Measurements from ENCODE around the gene LRP1B.

LRP1B gene

DNA sequence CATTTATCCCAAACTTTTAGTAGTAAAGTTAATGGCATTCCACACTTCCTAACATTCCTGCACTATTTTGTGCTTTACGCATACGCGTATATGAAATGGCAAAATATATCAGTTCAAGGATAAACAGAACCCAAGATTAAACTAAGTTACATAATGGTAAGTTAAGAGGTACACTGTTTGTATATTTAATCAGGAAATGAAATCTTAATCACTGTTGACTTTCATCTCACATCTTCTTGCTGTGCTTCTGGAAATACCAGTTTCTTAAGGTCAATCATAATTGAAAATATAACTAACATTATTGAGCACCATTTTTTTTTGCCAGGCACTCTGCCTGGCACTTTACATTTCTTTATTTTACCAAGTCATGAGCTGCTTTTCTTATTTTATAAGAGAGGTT, 565.2 kb downstream of the LRP1B start:
- Histone ChIP-seq H3K9me3 (ENCODE audit: insufficient read depth, low read length) (no peaks in the 10 kb centered on the region), H3K9ac (ENCODE audit: insufficient read length, low read depth) (no peak overlapping the region), H3K27me3 (ENCODE audit: insufficient read depth, insufficient read length) (no peaks in the 10 kb centered on the region), H3K4me1 (ENCODE audit: insufficient read depth, insufficient read length) (peaks cover 3% of the 10 kb centered on the region), H3K4me3 (ENCODE audit: insufficient read length, low read depth) (no peak overlapping the region), H3K36me3 (ENCODE audit: insufficient read depth, insufficient read length, low read length) (no peaks in the 10 kb centered on the region)
- no peak for DNase-seq (ENCODE audit: low read depth, low spot score)
- TF ChIP-seq YY1 (IDR thresholded peaks at IDR 0.05; ENCODE audit: insufficient read depth, insufficient read length) (no peak), SUZ12 (IDR thresholded peaks at IDR 0.05; ENCODE audit: extremely low read depth, insufficient read depth, insufficient read length) (no peak), ZNF274 (IDR thresholded peaks at IDR 0.05; ENCODE audit: low read depth, low read length) (no peak)

- Histone ChIP-seq H3K9me3 (ENCODE audit: insufficient read depth, low read length) (no peaks in the 10 kb centered on the region), H3K27me3 (ENCODE audit: insufficient read depth, insufficient read length) (no peaks in the 10 kb centered on the region), H3K9ac (ENCODE audit: insufficient read length, low read depth) (no peak overlapping the region), H3K36me3 (ENCODE audit: insufficient read depth, insufficient read length, low read length) (no peaks in the 10 kb centered on the region), H3K4me1 (ENCODE audit: insufficient read depth, insufficient read length) (no peaks in the 10 kb centered on the region), H3K4me3 (ENCODE audit: insufficient read length, low read depth) (no peak overlapping the region)
- DNase-seq (ENCODE audit: low read depth, low spot score): no peak
- no peak for TF ChIP-seq SUZ12 (IDR thresholded peaks at IDR 0.05; ENCODE audit: extremely low read depth, insufficient read depth, insufficient read length)
- TF ChIP-seq ZNF274 (IDR thresholded peaks at IDR 0.05; ENCODE audit: low read depth, low read length): no peak
- no peak for TF ChIP-seq YY1 (IDR thresholded peaks at IDR 0.05; ENCODE audit: insufficient read depth, insufficient read length)
Measured at GRCh38 chr2:141560723-141561122, 570.1 kb downstream of the LRP1B start.

GRCh38 chr2:141557329-141558095, 573.3 kb downstream of the LRP1B start:
- TF ChIP-seq YY1 (IDR thresholded peaks at IDR 0.05; ENCODE audit: insufficient read depth, insufficient read length): no peak
- no peak for TF ChIP-seq SUZ12 (IDR thresholded peaks at IDR 0.05; ENCODE audit: extremely low read depth, insufficient read depth, insufficient read length)
- TF ChIP-seq ZNF274 (IDR thresholded peaks at IDR 0.05; ENCODE audit: low read depth, low read length): no peak
- no peak overlapping the region for H3K9ac ChIP-seq (ENCODE audit: insufficient read length, low read depth)
- no peaks in the 10 kb centered on the region for H3K27me3 ChIP-seq (ENCODE audit: insufficient read depth, insufficient read length)
- H3K4me3 ChIP-seq (ENCODE audit: insufficient read length, low read depth): no peak overlapping the region
- no peaks in the 10 kb centered on the region for H3K9me3 ChIP-seq (ENCODE audit: insufficient read depth, low read length)
- no peaks in the 10 kb centered on the region for H3K4me1 ChIP-seq (ENCODE audit: insufficient read depth, insufficient read length)
- no peaks in the 10 kb centered on the region for H3K36me3 ChIP-seq (ENCODE audit: insufficient read depth, insufficient read length, low read length)
- DNase-seq (ENCODE audit: low read depth, low spot score): no peak

DNA sequence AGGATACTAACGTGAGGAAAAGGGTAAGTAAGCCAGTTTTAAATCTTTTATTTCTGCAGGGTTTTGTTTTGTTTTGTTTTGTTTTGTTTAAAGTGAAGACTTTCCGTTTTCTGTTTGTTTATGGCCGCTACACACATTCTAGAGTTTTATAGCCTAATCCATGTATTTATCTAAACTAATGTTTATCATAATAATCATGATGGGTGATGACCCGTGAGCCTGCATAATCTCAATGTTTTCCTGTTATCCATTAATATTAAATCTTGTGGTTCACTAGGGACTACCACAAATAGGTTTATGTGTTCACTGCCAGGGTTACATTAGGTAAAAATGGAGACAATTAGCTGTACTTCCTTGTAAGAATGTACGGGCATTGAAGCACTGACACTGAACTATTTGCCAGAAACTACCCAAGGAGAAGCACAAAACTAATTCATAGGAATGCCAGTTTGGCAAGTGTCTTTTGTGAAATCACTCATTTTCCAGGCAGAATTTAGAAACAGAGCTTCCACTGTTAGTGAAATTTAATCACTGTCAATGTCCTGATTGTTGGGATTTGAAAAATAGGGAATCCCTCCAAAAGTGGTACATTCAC, 574.8 kb downstream of the LRP1B start:
- no peaks in the 10 kb centered on the region for H3K9me3 ChIP-seq (ENCODE audit: insufficient read depth, low read length)
- H3K27me3 ChIP-seq (ENCODE audit: insufficient read depth, insufficient read length): no peaks in the 10 kb centered on the region
- H3K36me3 ChIP-seq (ENCODE audit: insufficient read depth, insufficient read length, low read length): no peaks in the 10 kb centered on the region
- no peak for DNase-seq (ENCODE audit: low read depth, low spot score)
- no peak overlapping the region for H3K9ac ChIP-seq (ENCODE audit: insufficient read length, low read depth)
- H3K4me1 ChIP-seq (ENCODE audit: insufficient read depth, insufficient read length): no peaks in the 10 kb centered on the region
- H3K4me3 ChIP-seq (ENCODE audit: insufficient read length, low read depth): no peak overlapping the region
- TF ChIP-seq SUZ12 (IDR thresholded peaks at IDR 0.05; ENCODE audit: extremely low read depth, insufficient read depth, insufficient read length): no peak
- TF ChIP-seq ZNF274 (IDR thresholded peaks at IDR 0.05; ENCODE audit: low read depth, low read length): no peak
- TF ChIP-seq YY1 (IDR thresholded peaks at IDR 0.05; ENCODE audit: insufficient read depth, insufficient read length): no peak

DNA sequence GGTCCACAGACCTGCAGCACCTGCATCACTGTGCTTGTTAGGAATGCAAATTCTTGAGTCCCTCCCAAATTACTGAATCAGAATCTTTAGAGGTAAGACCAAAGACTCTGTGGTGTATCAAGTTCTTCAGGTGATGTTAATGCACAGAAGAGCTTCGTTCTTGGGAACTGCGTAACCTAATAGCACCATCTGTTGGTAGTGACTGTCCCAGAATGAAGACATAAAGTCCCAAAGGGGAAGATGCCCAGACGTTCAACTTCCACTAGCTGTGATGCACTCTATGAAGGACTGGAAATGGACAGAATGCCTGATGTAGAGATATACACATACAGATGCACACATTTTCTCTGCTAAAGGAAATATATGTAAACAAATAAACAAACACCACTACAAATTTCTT, 576.0 kb downstream of the LRP1B start:
- no peak for TF ChIP-seq ZNF274 (IDR thresholded peaks at IDR 0.05; ENCODE audit: low read depth, low read length)
- no peak for TF ChIP-seq YY1 (IDR thresholded peaks at IDR 0.05; ENCODE audit: insufficient read depth, insufficient read length)
- no peak for TF ChIP-seq SUZ12 (IDR thresholded peaks at IDR 0.05; ENCODE audit: extremely low read depth, insufficient read depth, insufficient read length)
- no peaks in the 10 kb centered on the region for H3K27me3 ChIP-seq (ENCODE audit: insufficient read depth, insufficient read length)
- peak; percentile 52 for DNase-seq (ENCODE audit: low read depth, low spot score)
- H3K9ac ChIP-seq (ENCODE audit: insufficient read length, low read depth): no peak overlapping the region
- no peaks in the 10 kb centered on the region for H3K4me1 ChIP-seq (ENCODE audit: insufficient read depth, insufficient read length)
- H3K9me3 ChIP-seq (ENCODE audit: insufficient read depth, low read length): no peaks in the 10 kb centered on the region
- no peak overlapping the region for H3K4me3 ChIP-seq (ENCODE audit: insufficient read length, low read depth)
- no peaks in the 10 kb centered on the region for H3K36me3 ChIP-seq (ENCODE audit: insufficient read depth, insufficient read length, low read length)

- H3K9me3 ChIP-seq (ENCODE audit: insufficient read depth, low read length): no peaks in the 10 kb centered on the region
- no peaks in the 10 kb centered on the region for H3K4me1 ChIP-seq (ENCODE audit: insufficient read depth, insufficient read length)
- DNase-seq (ENCODE audit: low read depth, low spot score): no peak
- no peaks in the 10 kb centered on the region for H3K27me3 ChIP-seq (ENCODE audit: insufficient read depth, insufficient read length)
- no peaks in the 10 kb centered on the region for H3K36me3 ChIP-seq (ENCODE audit: insufficient read depth, insufficient read length, low read length)
- H3K9ac ChIP-seq (ENCODE audit: insufficient read length, low read depth): no peak overlapping the region
- TF ChIP-seq YY1 (IDR thresholded peaks at IDR 0.05; ENCODE audit: insufficient read depth, insufficient read length) (no peak), SUZ12 (IDR thresholded peaks at IDR 0.05; ENCODE audit: extremely low read depth, insufficient read depth, insufficient read length) (no peak), ZNF274 (IDR thresholded peaks at IDR 0.05; ENCODE audit: low read depth, low read length) (no peak)
- H3K4me3 ChIP-seq (ENCODE audit: insufficient read length, low read depth): no peak overlapping the region
Measured at GRCh38 chr2:141534666-141535362, 596.0 kb downstream of the LRP1B start.

DNA sequence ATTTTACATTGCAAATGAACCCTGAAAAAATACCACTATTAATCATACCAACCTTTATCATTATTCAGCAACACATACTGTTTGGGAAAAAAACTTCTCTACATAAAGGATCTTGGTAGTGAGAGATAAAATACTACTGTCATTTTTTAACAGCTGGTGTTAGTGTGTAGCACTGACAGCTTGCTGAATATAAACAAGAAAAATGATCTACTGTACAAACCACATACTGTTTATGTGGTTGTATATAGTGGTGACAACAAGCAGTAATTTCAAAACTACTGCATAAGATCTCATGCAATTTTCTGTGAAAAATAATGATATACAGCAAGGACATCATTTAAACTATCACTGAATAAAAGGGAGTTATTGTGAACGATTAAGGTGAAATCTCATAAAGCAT, 601.2 kb downstream of the LRP1B start:
- Histone ChIP-seq H3K27me3 (ENCODE audit: insufficient read depth, insufficient read length) (no peaks in the 10 kb centered on the region), H3K36me3 (ENCODE audit: insufficient read depth, insufficient read length, low read length) (no peaks in the 10 kb centered on the region), H3K9ac (ENCODE audit: insufficient read length, low read depth) (no peak overlapping the region), H3K4me1 (ENCODE audit: insufficient read depth, insufficient read length) (no peaks in the 10 kb centered on the region), H3K4me3 (ENCODE audit: insufficient read length, low read depth) (no peak overlapping the region), H3K9me3 (ENCODE audit: insufficient read depth, low read length) (no peaks in the 10 kb centered on the region)
- no peak for DNase-seq (ENCODE audit: low read depth, low spot score)
- TF ChIP-seq YY1 (IDR thresholded peaks at IDR 0.05; ENCODE audit: insufficient read depth, insufficient read length) (no peak), ZNF274 (IDR thresholded peaks at IDR 0.05; ENCODE audit: low read depth, low read length) (no peak), SUZ12 (IDR thresholded peaks at IDR 0.05; ENCODE audit: extremely low read depth, insufficient read depth, insufficient read length) (no peak)

Measured in NT2/D1 (cell line).